Ishikawa (cell line): ENCODE measurements around the gene CPT1B.
A peak's percentile ranks its signal among the peaks of the same experiment; 100 is the strongest.

Experiments
- CEBPB ChIP-seq: IDR thresholded peaks from 2 replicates; pipeline ENCODE4 v1.6.1; 2012
- CREB1 ChIP-seq: IDR thresholded peaks from 2 replicates; pipeline ENCODE4 v1.6.1; 2012; ENCODE audit warnings: low read depth
- EGR1 ChIP-seq: IDR thresholded peaks from 2 replicates; pipeline ENCODE4 v1.6.1; 2012
- EP300 ChIP-seq: IDR thresholded peaks from 2 replicates; pipeline ENCODE4 v1.6.1; 2012; ENCODE audit warnings: borderline replicate concordance
- FOXM1 ChIP-seq: IDR thresholded peaks from 2 replicates; pipeline ENCODE4 v1.6.1; 2012; ENCODE audit warnings: low read depth, borderline replicate concordance
- MAX ChIP-seq: IDR thresholded peaks from 2 replicates; pipeline ENCODE4 v1.6.1; 2012
- NFIC ChIP-seq: IDR thresholded peaks from 2 replicates; pipeline ENCODE4 v1.6.1; 2012
- RAD21 ChIP-seq: IDR thresholded peaks from 2 replicates; pipeline ENCODE4 v1.6.1; 2012; ENCODE audit warnings: low read depth
- REST ChIP-seq: IDR thresholded peaks from 2 replicates; pipeline ENCODE4 v1.6.1; 2012; ENCODE audit warnings: low read depth, mild to moderate bottlenecking
- TAF1 ChIP-seq: IDR thresholded peaks from 2 replicates; pipeline ENCODE4 v1.6.1; 2012; ENCODE audit warnings: low read depth, mild to moderate bottlenecking
- TCF12 ChIP-seq: IDR thresholded peaks from 2 replicates; pipeline ENCODE4 v1.6.1; 2012; ENCODE audit warnings: low read depth
- TEAD4 ChIP-seq: IDR thresholded peaks from 2 replicates; pipeline ENCODE4 v1.6.1; 2012
- USF1 ChIP-seq: IDR thresholded peaks from 2 replicates; pipeline ENCODE4 v1.6.1; 2012
- YY1 ChIP-seq: IDR thresholded peaks from 2 replicates; pipeline ENCODE4 v1.6.1; 2012; ENCODE audit warnings: low read depth
- ZBTB7A ChIP-seq: IDR thresholded peaks from 2 replicates; pipeline ENCODE4 v1.6.1; 2012; ENCODE audit warnings: low read depth

The CPT1B gene

GRCh38 chr22:50571264-50572175, 6.7 kb downstream of the CPT1B start:
- TF ChIP-seq TCF12 = no peak

- TF ChIP-seq ZBTB7A = no peak
- TF ChIP-seq TAF1 = no peak
- no peak for TF ChIP-seq YY1
- TF ChIP-seq EGR1 = no peak
- no peak for TF ChIP-seq MAX
- no peak for TF ChIP-seq RAD21
- no peak for TF ChIP-seq EP300
- no peak for TF ChIP-seq CEBPB
- no peak for TF ChIP-seq REST
- no peak for TF ChIP-seq TCF12
- no peak for TF ChIP-seq CREB1
- no peak for TF ChIP-seq NFIC
- no peak for TF ChIP-seq USF1
- TF ChIP-seq TEAD4 = no peak
- TF ChIP-seq FOXM1 = no peak
Observed at GRCh38 chr22:50570861-50571260, 7.4 kb downstream of the CPT1B start.

- TF ChIP-seq MAX (0 out of 2 replicates have a peak, but pooled peaks have one; percentile 17), TAF1 (no peak), USF1 (no peak), TEAD4 (peak; percentile 24; the same call in 1 of the 2 replicates)
Observed at GRCh38 chr22:50569896-50570535, 8.2 kb downstream of the CPT1B start.

GRCh38 chr22:50569041-50569459, 9.2 kb downstream of the CPT1B start:
- TF ChIP-seq ZBTB7A = no peak
- TF ChIP-seq USF1 = no peak
- no peak for TF ChIP-seq RAD21
- TF ChIP-seq YY1 = no peak
- TF ChIP-seq CREB1 = no peak
- TF ChIP-seq NFIC = no peak
- no peak for TF ChIP-seq EGR1
- TF ChIP-seq FOXM1 = no peak
- no peak for TF ChIP-seq CEBPB
- TF ChIP-seq TAF1 = no peak
- no peak for TF ChIP-seq REST
- TF ChIP-seq MAX = no peak
- no peak for TF ChIP-seq EP300
- TF ChIP-seq TCF12 = no peak
- TF ChIP-seq TEAD4 = no peak

- no peak for TF ChIP-seq TCF12
- TF ChIP-seq CEBPB = no peak
- TF ChIP-seq TAF1 = no peak
- TF ChIP-seq ZBTB7A = no peak
- no peak for TF ChIP-seq USF1
- TF ChIP-seq MAX = no peak
- no peak for TF ChIP-seq REST
- TF ChIP-seq RAD21 = no peak
- TF ChIP-seq EGR1 = no peak
- TF ChIP-seq TEAD4 = no peak
- TF ChIP-seq YY1 = no peak
- no peak for TF ChIP-seq EP300
- TF ChIP-seq CREB1 = no peak
Observed at GRCh38 chr22:50568626-50569025, 9.6 kb downstream of the CPT1B start.
